Measurements from ENCODE around the gene MED13L.

Gene MED13L

GRCh38 chr12:116204169-116204568 lies 73.3 kb downstream of the MED13L start:
- no peak overlapping the region for H3K4me3 ChIP-seq (ENCODE audit: low read length)
- no peak overlapping the region for H3K4me2 ChIP-seq (ENCODE audit: low read length)
- H3K9me3 ChIP-seq (replicated peaks; ENCODE audit: low read length), result no peaks in the 10 kb centered on the region
- no peaks in the 10 kb centered on the region for H3K36me3 ChIP-seq (ENCODE audit: insufficient read depth, low read length)
- no peak overlapping the region for H3K9ac ChIP-seq (ENCODE audit: low read depth, low read length)
- peaks cover 35% of the 10 kb centered on the region for H3K4me1 ChIP-seq (ENCODE audit: control insufficient read depth, insufficient read depth, low read length)
- no peaks in the 10 kb centered on the region for H3K27me3 ChIP-seq (ENCODE audit: control insufficient read depth, insufficient read depth, low read length)

- Histone ChIP-seq H3K4me2 (ENCODE audit: low read length) (peak overlapping the region; percentile 38), H3K27me3 (ENCODE audit: control insufficient read depth, insufficient read depth, low read length) (no peaks in the 10 kb centered on the region), H3K9me3 (replicated peaks; ENCODE audit: low read length) (no peaks in the 10 kb centered on the region), H3K9ac (ENCODE audit: low read depth, low read length) (no peak overlapping the region), H3K4me3 (ENCODE audit: low read length) (no peak overlapping the region), H3K36me3 (ENCODE audit: insufficient read depth, low read length) (no peaks in the 10 kb centered on the region), H3K4me1 (ENCODE audit: control insufficient read depth, insufficient read depth, low read length) (peaks cover 35% of the 10 kb centered on the region)
Observed at GRCh38 chr12:116202940-116203339, 74.6 kb downstream of the MED13L start.

- H3K4me2 ChIP-seq (ENCODE audit: low read length), result peak overlapping the region; percentile 38
- peak overlapping the region; percentile 13 for H3K9ac ChIP-seq (ENCODE audit: low read depth, low read length)
- H3K4me3 ChIP-seq (ENCODE audit: low read length), result no peak overlapping the region
- H3K9me3 ChIP-seq (replicated peaks; ENCODE audit: low read length), result no peaks in the 10 kb centered on the region
- no peaks in the 10 kb centered on the region for H3K36me3 ChIP-seq (ENCODE audit: insufficient read depth, low read length)
- H3K27me3 ChIP-seq (ENCODE audit: control insufficient read depth, insufficient read depth, low read length), result no peaks in the 10 kb centered on the region
- peaks cover 35% of the 10 kb centered on the region for H3K4me1 ChIP-seq (ENCODE audit: control insufficient read depth, insufficient read depth, low read length)
Observed at GRCh38 chr12:116202433-116202832, 75.1 kb downstream of the MED13L start.

GRCh38 chr12:116201908-116202307 lies 75.6 kb downstream of the MED13L start:
- peak overlapping the region; percentile 38 for H3K4me2 ChIP-seq (ENCODE audit: low read length)
- H3K9me3 ChIP-seq (replicated peaks; ENCODE audit: low read length), result no peaks in the 10 kb centered on the region
- H3K4me1 ChIP-seq (ENCODE audit: control insufficient read depth, insufficient read depth, low read length), result peaks cover 38% of the 10 kb centered on the region
- peak overlapping the region; percentile 16 for H3K9ac ChIP-seq (ENCODE audit: low read depth, low read length)
- no peaks in the 10 kb centered on the region for H3K36me3 ChIP-seq (ENCODE audit: insufficient read depth, low read length)
- H3K4me3 ChIP-seq (ENCODE audit: low read length), result no peak overlapping the region
- H3K27me3 ChIP-seq (ENCODE audit: control insufficient read depth, insufficient read depth, low read length), result no peaks in the 10 kb centered on the region

GRCh38 chr12:116201359-116201758 lies 76.1 kb downstream of the MED13L start:
- Histone ChIP-seq H3K4me2 (ENCODE audit: low read length) (peak overlapping the region; percentile 38), H3K4me3 (ENCODE audit: low read length) (no peak overlapping the region), H3K9me3 (replicated peaks; ENCODE audit: low read length) (no peaks in the 10 kb centered on the region), H3K9ac (ENCODE audit: low read depth, low read length) (peak overlapping the region; percentile 16), H3K27me3 (ENCODE audit: control insufficient read depth, insufficient read depth, low read length) (no peaks in the 10 kb centered on the region), H3K36me3 (ENCODE audit: insufficient read depth, low read length) (no peaks in the 10 kb centered on the region), H3K4me1 (ENCODE audit: control insufficient read depth, insufficient read depth, low read length) (peaks cover 43% of the 10 kb centered on the region)

GRCh38 chr12:116200812-116201211 lies 76.7 kb downstream of the MED13L start:
- peaks cover 46% of the 10 kb centered on the region for H3K4me1 ChIP-seq (ENCODE audit: control insufficient read depth, insufficient read depth, low read length)

GRCh38 chr12:116199160-116199706 lies 78.3 kb downstream of the MED13L start:
- no peaks in the 10 kb centered on the region for H3K9me3 ChIP-seq (replicated peaks; ENCODE audit: low read length)
- H3K4me1 ChIP-seq (ENCODE audit: control insufficient read depth, insufficient read depth, low read length), result peaks cover 46% of the 10 kb centered on the region
- H3K27me3 ChIP-seq (ENCODE audit: control insufficient read depth, insufficient read depth, low read length), result no peaks in the 10 kb centered on the region
- H3K4me3 ChIP-seq (ENCODE audit: low read length), result no peak overlapping the region
- H3K36me3 ChIP-seq (ENCODE audit: insufficient read depth, low read length), result no peaks in the 10 kb centered on the region
- H3K4me2 ChIP-seq (ENCODE audit: low read length), result no peak overlapping the region
- no peak overlapping the region for H3K9ac ChIP-seq (ENCODE audit: low read depth, low read length)

More at GRCh38 chr12:116200812-116201211, 76.7 kb downstream of the MED13L start:
- H3K4me3 ChIP-seq (ENCODE audit: low read length), result no peak overlapping the region
- H3K4me2 ChIP-seq (ENCODE audit: low read length), result no peak overlapping the region
- no peaks in the 10 kb centered on the region for H3K9me3 ChIP-seq (replicated peaks; ENCODE audit: low read length)
- H3K36me3 ChIP-seq (ENCODE audit: insufficient read depth, low read length), result no peaks in the 10 kb centered on the region
- no peak overlapping the region for H3K9ac ChIP-seq (ENCODE audit: low read depth, low read length)
- no peaks in the 10 kb centered on the region for H3K27me3 ChIP-seq (ENCODE audit: control insufficient read depth, insufficient read depth, low read length)

GRCh38 chr12:116196752-116197718 lies 80.5 kb downstream of the MED13L start:
- Histone ChIP-seq H3K9me3 (replicated peaks; ENCODE audit: low read length) (no peaks in the 10 kb centered on the region), H3K4me1 (ENCODE audit: control insufficient read depth, insufficient read depth, low read length) (peaks cover 38% of the 10 kb centered on the region), H3K9ac (ENCODE audit: low read depth, low read length) (no peak overlapping the region), H3K36me3 (ENCODE audit: insufficient read depth, low read length) (no peaks in the 10 kb centered on the region), H3K4me2 (ENCODE audit: low read length) (no peak overlapping the region), H3K27me3 (ENCODE audit: control insufficient read depth, insufficient read depth, low read length) (no peaks in the 10 kb centered on the region), H3K4me3 (ENCODE audit: low read length) (no peak overlapping the region)

- no peak overlapping the region for H3K9ac ChIP-seq (ENCODE audit: low read depth, low read length)
- H3K27me3 ChIP-seq (ENCODE audit: control insufficient read depth, insufficient read depth, low read length), result no peaks in the 10 kb centered on the region
- H3K4me2 ChIP-seq (ENCODE audit: low read length), result no peak overlapping the region
- no peak overlapping the region for H3K4me3 ChIP-seq (ENCODE audit: low read length)
- peaks cover 30% of the 10 kb centered on the region for H3K4me1 ChIP-seq (ENCODE audit: control insufficient read depth, insufficient read depth, low read length)
- no peaks in the 10 kb centered on the region for H3K36me3 ChIP-seq (ENCODE audit: insufficient read depth, low read length)
- H3K9me3 ChIP-seq (replicated peaks; ENCODE audit: low read length), result no peaks in the 10 kb centered on the region
Observed at GRCh38 chr12:116196226-116196625, 81.3 kb downstream of the MED13L start.

GRCh38 chr12:116194935-116195431 lies 82.5 kb downstream of the MED13L start:
- Histone ChIP-seq H3K4me1 (ENCODE audit: control insufficient read depth, insufficient read depth, low read length) (peaks cover 18% of the 10 kb centered on the region), H3K27me3 (ENCODE audit: control insufficient read depth, insufficient read depth, low read length) (no peaks in the 10 kb centered on the region), H3K9me3 (replicated peaks; ENCODE audit: low read length) (no peaks in the 10 kb centered on the region), H3K36me3 (ENCODE audit: insufficient read depth, low read length) (no peaks in the 10 kb centered on the region), H3K4me2 (ENCODE audit: low read length) (no peak overlapping the region), H3K9ac (ENCODE audit: low read depth, low read length) (no peak overlapping the region), H3K4me3 (ENCODE audit: low read length) (no peak overlapping the region)

- H3K4me3 ChIP-seq (ENCODE audit: low read length), result no peak overlapping the region
- peaks cover 19% of the 10 kb centered on the region for H3K4me1 ChIP-seq (ENCODE audit: control insufficient read depth, insufficient read depth, low read length)
- no peaks in the 10 kb centered on the region for H3K27me3 ChIP-seq (ENCODE audit: control insufficient read depth, insufficient read depth, low read length)
- no peaks in the 10 kb centered on the region for H3K9me3 ChIP-seq (replicated peaks; ENCODE audit: low read length)
- no peak overlapping the region for H3K9ac ChIP-seq (ENCODE audit: low read depth, low read length)
- H3K36me3 ChIP-seq (ENCODE audit: insufficient read depth, low read length), result no peaks in the 10 kb centered on the region
- H3K4me2 ChIP-seq (ENCODE audit: low read length), result no peak overlapping the region
Observed at GRCh38 chr12:116189692-116190091, 87.8 kb downstream of the MED13L start.
